ENCODE measurements around the gene NR4A2. TPM values are rescaled to one million over a fixed set of nuclear protein-coding genes. Genes with fewer than 3 reads are reported as not detected.
A peak's percentile ranks its signal among the peaks of the same experiment; 100 is the strongest.

Gene NR4A2
- total RNA-seq, 1 experiment from 2014 or later, result 0.66 TPM

DNA sequence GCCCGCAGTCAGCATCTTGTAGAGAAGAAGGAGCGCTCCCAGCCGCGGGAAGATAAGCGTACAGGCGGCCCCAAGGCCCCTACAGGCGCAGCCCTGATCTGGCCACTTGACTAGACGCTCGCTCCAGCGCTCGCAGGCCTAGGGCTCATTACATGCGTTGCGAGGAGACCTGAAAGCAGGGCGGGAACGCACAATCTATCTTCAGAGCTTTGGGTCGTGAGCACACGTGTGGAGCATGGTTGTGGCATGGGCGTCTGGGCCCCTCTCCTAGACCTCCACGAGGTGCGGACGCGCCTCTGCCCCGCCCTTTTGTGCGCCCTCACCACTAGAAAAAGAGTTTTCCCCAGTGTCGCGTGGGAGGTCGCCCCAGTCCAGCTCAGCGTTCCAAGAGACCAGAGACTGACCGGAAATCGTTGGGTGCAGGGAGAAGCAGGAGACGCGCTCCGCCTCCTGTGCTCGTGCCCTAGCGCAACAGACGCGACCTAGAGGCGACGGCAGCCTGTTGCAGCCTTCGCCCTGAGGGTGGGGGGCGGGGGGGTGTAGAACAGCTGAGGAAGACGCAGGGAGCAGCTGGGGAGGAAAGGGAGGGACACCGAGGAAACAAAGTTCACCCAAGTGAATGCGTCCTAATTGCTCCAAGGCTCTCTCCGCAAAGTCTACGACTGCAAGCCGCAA is 12.6 kb downstream of the NR4A2 start (continued):
- TF ChIP-seq, protein P1, sequence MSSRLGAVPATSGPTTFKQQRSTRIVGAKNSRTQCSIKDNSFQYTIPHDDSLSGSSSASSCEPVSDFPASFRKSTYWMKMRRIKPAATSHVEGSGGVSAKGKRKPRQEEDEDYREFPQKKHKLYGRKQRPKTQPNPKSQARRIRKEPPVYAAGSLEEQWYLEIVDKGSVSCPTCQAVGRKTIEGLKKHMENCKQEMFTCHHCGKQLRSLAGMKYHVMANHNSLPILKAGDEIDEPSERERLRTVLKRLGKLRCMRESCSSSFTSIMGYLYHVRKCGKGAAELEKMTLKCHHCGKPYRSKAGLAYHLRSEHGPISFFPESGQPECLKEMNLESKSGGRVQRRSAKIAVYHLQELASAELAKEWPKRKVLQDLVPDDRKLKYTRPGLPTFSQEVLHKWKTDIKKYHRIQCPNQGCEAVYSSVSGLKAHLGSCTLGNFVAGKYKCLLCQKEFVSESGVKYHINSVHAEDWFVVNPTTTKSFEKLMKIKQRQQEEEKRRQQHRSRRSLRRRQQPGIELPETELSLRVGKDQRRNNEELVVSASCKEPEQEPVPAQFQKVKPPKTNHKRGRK (CRISPR knock-in tag; IDR thresholded peaks at IDR 0.05; ENCODE audit: borderline replicate concordance), result 0 out of 2 replicates have a peak, but pooled peaks have one; percentile 6
- TF ChIP-seq NFE2L1 (CRISPR knock-in tag; IDR thresholded peaks at IDR 0.05) (peak; percentile 90; the same call in 1 of the 2 replicates), NR3C1 (CRISPR knock-in tag; conservative IDR thresholded peaks at IDR 0.05; ENCODE audit: low read depth) (peak; percentile 62; the same call in 1 of the 2 replicates), E2F5 (CRISPR knock-in tag; IDR thresholded peaks at IDR 0.05) (peak; percentile 24; the same call in 1 of the 2 replicates), GTF2I (CRISPR knock-in tag; conservative IDR thresholded peaks at IDR 0.05) (no peak), PREB (CRISPR knock-in tag; IDR thresholded peaks at IDR 0.05; ENCODE audit: borderline replicate concordance) (no peak), TP53 (CRISPR knock-in tag; IDR thresholded peaks at IDR 0.05) (peak; percentile 90), ELF4 (CRISPR knock-in tag; IDR thresholded peaks at IDR 0.05; ENCODE audit: low read depth) (no peak), FOXK1 (CRISPR knock-in tag; IDR thresholded peaks at IDR 0.05) (peak; percentile 87; the same call in 1 of the 2 replicates), ZNF671 (CRISPR knock-in tag; IDR thresholded peaks at IDR 0.05) (no peak), MYBL2 (CRISPR knock-in tag; IDR thresholded peaks at IDR 0.05) (peak; percentile 63; the same call in 1 of the 2 replicates), CTCF (IDR thresholded peaks at IDR 0.05) (no peak), CDX4 (CRISPR knock-in tag; IDR thresholded peaks at IDR 0.05; ENCODE audit: borderline replicate concordance) (no peak), ZNF138 (CRISPR knock-in tag; conservative IDR thresholded peaks at IDR 0.05) (peak; percentile 76; the same call in 1 of the 2 replicates), ARID4B (CRISPR knock-in tag; IDR thresholded peaks at IDR 0.05; ENCODE audit: borderline replicate concordance) (peak; percentile 82; the same call in 1 of the 2 replicates), ERG (CRISPR knock-in tag; IDR thresholded peaks at IDR 0.05) (no peak), NR2C2 (CRISPR knock-in tag; IDR thresholded peaks at IDR 0.05) (no peak; the same call in 1 of the 2 replicates), ZNF232 (CRISPR knock-in tag; IDR thresholded peaks at IDR 0.05) (no peak; the same call in 1 of the 2 replicates), E2F4 (CRISPR knock-in tag; IDR thresholded peaks at IDR 0.05; ENCODE audit: borderline replicate concordance, low read depth) (0 out of 2 replicates have a peak, but pooled peaks have one; percentile 55)
- TF ChIP-seq, protein P2, sequence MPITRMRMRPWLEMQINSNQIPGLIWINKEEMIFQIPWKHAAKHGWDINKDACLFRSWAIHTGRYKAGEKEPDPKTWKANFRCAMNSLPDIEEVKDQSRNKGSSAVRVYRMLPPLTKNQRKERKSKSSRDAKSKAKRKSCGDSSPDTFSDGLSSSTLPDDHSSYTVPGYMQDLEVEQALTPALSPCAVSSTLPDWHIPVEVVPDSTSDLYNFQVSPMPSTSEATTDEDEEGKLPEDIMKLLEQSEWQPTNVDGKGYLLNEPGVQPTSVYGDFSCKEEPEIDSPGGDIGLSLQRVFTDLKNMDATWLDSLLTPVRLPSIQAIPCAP (CRISPR knock-in tag; IDR thresholded peaks at IDR 0.05), result 0 out of 2 replicates have a peak, but pooled peaks have one; percentile 51
- TF ChIP-seq, protein P3, sequence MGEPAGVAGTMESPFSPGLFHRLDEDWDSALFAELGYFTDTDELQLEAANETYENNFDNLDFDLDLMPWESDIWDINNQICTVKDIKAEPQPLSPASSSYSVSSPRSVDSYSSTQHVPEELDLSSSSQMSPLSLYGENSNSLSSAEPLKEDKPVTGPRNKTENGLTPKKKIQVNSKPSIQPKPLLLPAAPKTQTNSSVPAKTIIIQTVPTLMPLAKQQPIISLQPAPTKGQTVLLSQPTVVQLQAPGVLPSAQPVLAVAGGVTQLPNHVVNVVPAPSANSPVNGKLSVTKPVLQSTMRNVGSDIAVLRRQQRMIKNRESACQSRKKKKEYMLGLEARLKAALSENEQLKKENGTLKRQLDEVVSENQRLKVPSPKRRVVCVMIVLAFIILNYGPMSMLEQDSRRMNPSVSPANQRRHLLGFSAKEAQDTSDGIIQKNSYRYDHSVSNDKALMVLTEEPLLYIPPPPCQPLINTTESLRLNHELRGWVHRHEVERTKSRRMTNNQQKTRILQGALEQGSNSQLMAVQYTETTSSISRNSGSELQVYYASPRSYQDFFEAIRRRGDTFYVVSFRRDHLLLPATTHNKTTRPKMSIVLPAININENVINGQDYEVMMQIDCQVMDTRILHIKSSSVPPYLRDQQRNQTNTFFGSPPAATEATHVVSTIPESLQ (CRISPR knock-in tag; IDR thresholded peaks at IDR 0.05), result no peak
